ENCODE results near the gene PNPLA6.
"Not testable (repeated sequence)": the region's sequence is repeated elsewhere in the genome, so short reads cannot be mapped to it uniquely, and the experiment has no call there.

The PNPLA6 gene

DNA sequence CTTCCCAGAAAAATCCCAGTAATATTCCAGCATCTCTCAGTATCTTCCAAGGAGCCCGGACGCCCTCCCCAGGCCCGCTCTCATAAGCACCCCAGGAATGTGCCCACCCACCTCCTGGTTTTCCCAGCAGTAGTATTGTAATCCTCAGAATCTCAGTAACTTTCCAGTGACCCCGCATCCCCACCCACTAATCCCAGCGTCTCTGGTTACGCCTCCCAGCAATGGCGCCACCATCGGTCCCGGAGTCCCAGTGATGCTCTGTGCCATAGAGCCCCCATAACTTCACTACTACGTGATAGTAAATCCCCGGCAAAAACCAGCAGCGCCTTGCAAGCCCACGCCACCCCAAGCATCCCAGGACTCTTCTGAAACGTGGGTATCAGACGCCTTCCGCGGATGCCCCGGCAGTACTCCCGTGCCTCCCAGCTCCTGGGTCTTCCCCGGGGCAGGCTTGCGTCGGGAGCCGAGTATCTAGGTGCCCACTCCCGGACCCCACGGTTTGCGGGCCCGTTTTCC, 928 bp upstream of the PNPLA6 start:
- H3K4me1 Mint-ChIP-seq (ENCODE audit: low read depth) = peaks cover 23% of the 10 kb centered on the region
- peak overlapping the region; percentile 83 for H3K27ac Mint-ChIP-seq
- H3K36me3 Mint-ChIP-seq (ENCODE audit: low read depth) = peaks cover 18% of the 10 kb centered on the region
- peak overlapping the region; percentile 94 for H3K4me3 Mint-ChIP-seq
- no peaks in the 10 kb centered on the region for H3K9me3 Mint-ChIP-seq
- H3K27me3 Mint-ChIP-seq = no peaks in the 10 kb centered on the region

DNA sequence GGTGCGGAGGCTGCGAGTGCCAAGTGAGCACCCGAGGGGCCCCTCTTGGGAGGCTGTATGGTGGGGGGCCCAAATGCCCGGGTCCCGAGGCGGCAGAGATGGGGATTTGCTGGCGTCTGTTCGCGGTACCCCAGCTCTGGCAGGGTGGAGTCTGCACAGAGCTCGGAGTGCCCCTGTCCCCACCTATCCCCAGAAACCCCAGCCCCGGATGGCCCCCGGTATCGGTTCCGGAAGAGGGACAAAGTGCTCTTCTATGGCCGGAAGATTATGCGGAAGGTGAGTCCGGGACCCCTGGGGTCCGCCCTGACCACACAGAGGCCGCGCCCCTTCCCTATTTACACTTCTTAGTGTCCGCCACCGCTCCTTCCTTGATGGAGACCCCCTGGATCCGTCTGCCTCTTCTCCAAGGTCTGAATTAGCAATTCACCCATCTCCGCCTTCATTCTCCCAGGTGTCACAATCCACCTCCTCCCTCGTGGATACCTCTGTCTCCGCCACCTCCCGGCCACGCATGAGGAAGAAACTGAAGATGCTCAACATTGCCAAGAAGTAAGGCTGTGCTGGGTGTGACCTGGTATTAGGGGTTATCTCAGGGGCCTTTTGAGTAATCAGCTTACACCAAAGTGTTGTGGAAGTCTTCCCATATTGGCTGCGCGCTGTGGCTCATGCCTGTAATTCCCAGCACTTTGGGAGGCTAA, 630 bp downstream of the PNPLA6 start:
- peaks cover 20% of the 10 kb centered on the region for H3K36me3 Mint-ChIP-seq (ENCODE audit: low read depth)
- H3K9me3 Mint-ChIP-seq = no peaks in the 10 kb centered on the region
- no peaks in the 10 kb centered on the region for H3K27me3 Mint-ChIP-seq
- peak overlapping the region; percentile 94 for H3K4me3 Mint-ChIP-seq
- peak overlapping the region; percentile 87 for H3K27ac Mint-ChIP-seq
- peaks cover 24% of the 10 kb centered on the region for H3K4me1 Mint-ChIP-seq (ENCODE audit: low read depth)

DNA sequence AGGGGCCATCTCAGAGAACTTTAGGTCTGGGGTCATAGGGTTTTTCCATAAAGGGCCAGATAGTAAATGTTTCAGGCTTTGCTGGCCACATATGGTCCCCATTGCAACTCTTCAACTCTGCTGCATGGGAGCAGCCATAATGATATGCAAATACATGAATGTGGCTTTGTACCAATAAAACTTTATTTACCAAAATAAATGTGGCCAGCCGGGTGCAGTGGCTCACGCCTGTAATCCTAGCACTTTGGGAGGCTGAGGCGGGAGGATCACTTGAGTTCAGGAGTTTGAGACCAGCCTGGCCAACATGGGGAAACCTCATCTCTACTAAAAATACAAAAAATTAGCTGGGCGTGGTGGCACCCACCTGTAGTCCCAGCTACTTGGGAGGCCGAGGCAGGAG, 3.5 kb downstream of the PNPLA6 start:
- not testable (repeated sequence) for H3K27me3 Mint-ChIP-seq, H3K4me3 Mint-ChIP-seq, H3K27ac Mint-ChIP-seq, H3K9me3 Mint-ChIP-seq
- peaks cover 28% of the 10 kb centered on the region for H3K36me3 Mint-ChIP-seq (ENCODE audit: low read depth)
- H3K4me1 Mint-ChIP-seq (ENCODE audit: low read depth) = peaks cover 14% of the 10 kb centered on the region

DNA sequence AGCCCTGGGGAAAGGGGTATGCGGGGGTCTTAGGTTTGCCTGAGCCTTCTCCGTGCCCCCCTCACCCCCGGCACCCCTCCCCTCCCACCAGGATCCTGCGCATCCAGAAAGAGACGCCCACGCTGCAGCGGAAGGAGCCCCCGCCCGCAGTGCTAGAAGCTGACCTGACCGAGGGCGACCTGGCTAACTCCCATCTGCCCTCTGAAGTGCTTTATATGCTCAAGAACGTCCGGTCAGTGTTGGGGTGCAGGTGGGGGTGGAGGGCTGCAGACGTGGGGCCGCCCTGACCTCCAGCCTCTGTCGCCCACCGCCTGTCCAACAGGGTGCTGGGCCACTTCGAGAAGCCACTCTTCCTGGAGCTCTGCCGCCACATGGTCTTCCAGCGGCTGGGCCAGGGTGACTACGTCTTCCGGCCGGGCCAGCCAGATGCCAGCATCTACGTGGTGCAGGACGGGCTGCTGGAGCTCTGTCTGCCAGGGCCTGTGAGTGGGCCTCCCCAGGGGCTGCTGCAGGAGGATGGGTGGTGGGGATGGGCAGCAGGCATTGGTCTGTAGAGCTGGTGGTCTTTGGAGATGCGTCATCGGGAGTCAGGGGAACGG, 4.4 kb downstream of the PNPLA6 start:
- Mint-ChIP-seq H3K9me3 (no peaks in the 10 kb centered on the region), H3K27me3 (no peaks in the 10 kb centered on the region), H3K27ac (no peak overlapping the region), H3K4me3 (no peak overlapping the region), H3K36me3 (ENCODE audit: low read depth) (peaks cover 28% of the 10 kb centered on the region), H3K4me1 (ENCODE audit: low read depth) (peaks cover 14% of the 10 kb centered on the region)

DNA sequence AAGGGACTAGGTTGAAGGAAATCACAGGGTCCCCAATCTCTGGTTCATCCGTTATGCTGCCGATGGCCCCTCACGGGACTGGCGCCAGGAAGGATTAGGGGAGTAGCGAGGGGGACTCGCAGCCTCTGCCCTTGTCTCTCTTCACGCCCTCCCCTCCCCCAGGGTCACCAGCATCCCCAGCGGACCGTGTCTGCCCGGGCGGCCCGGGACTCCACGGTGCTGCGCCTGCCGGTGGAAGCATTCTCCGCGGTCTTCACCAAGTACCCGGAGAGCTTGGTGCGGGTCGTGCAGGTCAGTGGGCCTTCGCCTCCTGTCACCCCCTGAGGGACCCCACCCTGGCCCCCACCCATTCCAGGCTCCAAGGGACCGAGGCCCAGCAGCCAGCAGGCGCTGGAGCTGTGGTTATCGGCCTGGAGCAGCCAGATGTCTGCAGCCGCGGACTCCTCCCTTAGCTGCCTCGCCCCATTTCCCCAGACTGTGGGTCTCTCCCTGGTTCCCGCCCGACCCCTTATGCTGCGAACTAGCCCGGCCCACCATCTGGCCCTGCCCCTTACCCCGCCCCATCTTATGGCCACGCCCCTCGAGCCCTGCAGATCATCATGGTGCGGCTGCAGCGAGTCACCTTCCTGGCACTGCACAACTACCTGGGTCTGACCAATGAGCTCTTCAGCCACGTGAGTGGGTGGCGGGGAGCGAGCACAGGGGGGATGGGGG, 5.4 kb downstream of the PNPLA6 start:
- Mint-ChIP-seq H3K36me3 (ENCODE audit: low read depth) (peaks cover 30% of the 10 kb centered on the region), H3K4me3 (no peak overlapping the region), H3K27ac (no peak overlapping the region), H3K27me3 (no peaks in the 10 kb centered on the region), H3K4me1 (ENCODE audit: low read depth) (peaks cover 21% of the 10 kb centered on the region), H3K9me3 (no peaks in the 10 kb centered on the region)

DNA sequence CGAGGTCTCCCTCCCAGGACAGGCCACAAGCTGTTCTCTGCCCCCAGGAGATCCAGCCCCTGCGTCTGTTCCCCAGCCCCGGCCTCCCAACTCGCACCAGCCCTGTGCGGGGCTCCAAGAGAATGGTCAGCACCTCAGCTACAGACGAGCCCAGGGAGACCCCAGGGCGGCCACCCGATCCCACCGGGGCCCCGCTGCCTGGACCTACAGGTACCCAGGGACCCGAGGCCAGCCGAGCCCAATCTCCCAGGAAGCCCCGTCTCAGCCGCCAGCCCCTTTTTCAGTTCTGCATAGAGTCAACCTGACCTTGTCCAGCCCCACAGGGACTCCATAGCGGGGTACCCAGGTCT, 5.9 kb downstream of the PNPLA6 start:
- Mint-ChIP-seq H3K4me1 (ENCODE audit: low read depth) (peaks cover 21% of the 10 kb centered on the region), H3K27me3 (no peaks in the 10 kb centered on the region), H3K9me3 (no peaks in the 10 kb centered on the region), H3K4me3 (no peak overlapping the region), H3K36me3 (ENCODE audit: low read depth) (peaks cover 33% of the 10 kb centered on the region), H3K27ac (no peak overlapping the region)

DNA sequence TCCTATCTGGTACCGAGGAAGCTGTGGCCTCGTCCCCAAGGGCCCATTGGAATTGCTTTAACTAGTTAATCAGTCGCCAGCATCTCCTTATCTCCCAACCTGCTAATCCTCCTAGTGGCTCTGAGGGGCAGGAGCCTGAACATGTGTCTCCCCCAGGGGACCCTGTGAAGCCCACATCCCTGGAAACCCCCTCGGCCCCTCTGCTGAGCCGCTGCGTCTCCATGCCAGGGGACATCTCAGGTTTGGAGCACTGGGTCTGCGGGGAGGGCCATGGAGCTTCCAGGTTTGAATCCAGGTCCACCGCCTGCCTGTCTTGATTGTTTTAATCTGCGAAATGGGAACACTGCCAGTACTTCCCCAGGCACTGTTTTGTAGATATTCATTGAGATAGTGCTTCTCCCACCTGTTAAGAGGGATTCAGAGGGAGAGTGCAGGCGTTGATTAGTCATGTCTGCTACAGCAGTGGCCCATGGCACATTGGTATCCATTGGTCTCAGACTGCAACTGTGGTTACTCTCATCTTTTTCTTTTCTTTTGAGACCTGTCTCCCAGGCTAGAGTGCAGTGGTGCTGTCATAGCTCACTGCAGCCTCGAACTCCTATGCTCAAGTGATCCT, 6.4 kb downstream of the PNPLA6 start:
- Mint-ChIP-seq H3K27ac (no peak overlapping the region), H3K27me3 (no peaks in the 10 kb centered on the region), H3K4me3 (no peak overlapping the region), H3K36me3 (ENCODE audit: low read depth) (peaks cover 32% of the 10 kb centered on the region), H3K9me3 (no peaks in the 10 kb centered on the region), H3K4me1 (ENCODE audit: low read depth) (peaks cover 20% of the 10 kb centered on the region)

DNA sequence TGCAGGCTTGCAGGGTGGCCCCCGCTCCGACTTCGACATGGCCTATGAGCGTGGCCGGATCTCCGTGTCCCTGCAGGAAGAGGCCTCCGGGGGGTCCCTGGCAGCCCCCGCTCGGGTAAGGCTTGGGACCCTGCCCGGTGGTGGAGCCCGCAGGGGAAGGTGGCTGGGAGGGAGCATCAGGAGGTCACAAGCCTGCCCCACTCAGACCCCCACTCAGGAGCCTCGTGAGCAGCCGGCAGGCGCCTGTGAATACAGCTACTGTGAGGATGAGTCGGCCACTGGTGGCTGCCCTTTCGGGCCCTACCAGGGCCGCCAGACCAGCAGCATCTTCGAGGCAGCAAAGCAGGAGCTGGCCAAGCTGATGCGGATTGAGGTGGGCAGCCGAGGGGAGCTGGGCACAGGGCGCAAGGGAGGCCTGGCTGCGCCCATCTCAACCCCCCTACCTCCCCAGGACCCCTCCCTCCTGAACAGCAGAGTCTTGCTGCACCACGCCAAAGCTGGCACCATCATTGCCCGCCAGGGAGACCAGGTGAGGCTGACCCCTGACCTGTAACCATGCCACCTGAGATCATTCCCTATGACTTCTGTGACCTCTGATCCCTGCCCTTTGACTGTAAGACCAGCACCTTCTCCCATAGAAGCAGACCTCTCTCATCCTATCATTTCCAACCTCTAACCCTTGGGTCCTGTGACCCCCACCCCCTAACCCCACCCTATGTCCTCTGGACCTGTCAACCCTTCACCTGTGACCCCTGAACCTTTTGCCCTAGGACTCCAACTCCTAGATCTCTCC, 7.2 kb downstream of the PNPLA6 start:
- Mint-ChIP-seq H3K9me3 (no peaks in the 10 kb centered on the region), H3K4me1 (ENCODE audit: low read depth) (peaks cover 22% of the 10 kb centered on the region), H3K27ac (peak overlapping the region; percentile 2), H3K4me3 (no peak overlapping the region), H3K36me3 (ENCODE audit: low read depth) (peaks cover 29% of the 10 kb centered on the region), H3K27me3 (no peaks in the 10 kb centered on the region)

DNA sequence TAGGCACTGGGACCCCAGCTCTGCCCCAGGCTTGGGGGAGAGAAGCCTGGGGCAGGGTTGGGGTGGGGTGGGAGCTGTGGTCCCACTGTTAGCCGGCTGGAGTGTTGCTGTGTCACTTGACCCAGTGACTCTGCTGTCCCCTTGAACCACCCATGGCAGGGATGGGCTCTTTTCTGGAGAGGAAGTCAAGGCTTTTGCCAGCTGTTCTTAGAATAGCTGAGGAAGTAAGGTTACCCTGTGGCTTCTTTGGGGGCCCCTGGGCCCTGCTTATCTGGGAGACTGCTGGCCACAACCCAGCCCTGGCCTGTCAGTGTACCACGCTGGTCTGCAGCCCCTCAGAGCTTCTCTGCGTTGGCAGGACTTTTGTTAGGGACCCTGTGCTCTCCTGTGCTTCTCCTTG, 9.1 kb downstream of the PNPLA6 start:
- Mint-ChIP-seq H3K4me1 (ENCODE audit: low read depth) (peaks cover 22% of the 10 kb centered on the region), H3K27me3 (no peaks in the 10 kb centered on the region), H3K4me3 (no peak overlapping the region), H3K36me3 (ENCODE audit: low read depth) (peaks cover 27% of the 10 kb centered on the region), H3K27ac (peak overlapping the region; percentile 79), H3K9me3 (no peaks in the 10 kb centered on the region)

DNA sequence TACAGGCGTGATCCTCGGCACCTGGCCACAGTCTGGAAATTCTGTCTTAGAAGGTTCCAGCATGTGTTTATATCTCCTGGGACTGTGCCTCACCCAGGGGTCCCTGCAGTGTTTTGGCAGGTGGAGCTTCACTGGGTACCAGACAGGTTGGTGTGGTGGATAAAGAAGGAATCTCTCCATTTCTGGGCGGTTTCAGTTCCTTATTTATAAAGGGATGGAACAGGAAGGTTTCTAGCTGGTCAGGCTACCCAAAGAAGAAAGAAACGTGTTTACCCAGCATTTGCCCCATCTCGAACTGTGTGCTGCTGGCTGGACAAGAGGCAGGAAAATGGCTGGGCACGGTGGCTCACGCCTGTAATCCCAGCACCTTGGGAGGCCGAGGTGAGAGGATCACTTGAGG, 9.8 kb downstream of the PNPLA6 start:
- H3K36me3 Mint-ChIP-seq (ENCODE audit: low read depth) = peaks cover 26% of the 10 kb centered on the region

DNA sequence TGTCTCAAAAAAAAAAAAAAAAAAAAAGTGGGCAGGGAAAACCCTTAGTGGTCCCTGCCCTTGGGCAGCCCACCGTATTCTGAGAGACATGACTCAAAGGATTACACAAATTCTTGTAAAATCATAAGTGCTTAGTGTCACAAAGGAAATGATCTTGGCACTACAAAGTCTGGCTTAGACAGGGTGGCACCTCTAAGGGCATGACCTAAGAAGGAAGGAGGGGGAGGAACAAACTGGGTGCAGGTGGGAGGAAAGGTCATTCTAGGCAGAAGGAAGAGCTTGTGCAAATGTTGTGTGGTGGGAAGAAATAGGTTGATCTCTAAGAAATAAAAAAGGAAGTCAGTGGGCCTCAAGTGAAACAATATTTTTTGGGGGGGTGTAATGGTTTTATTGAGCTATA, 10.4 kb downstream of the PNPLA6 start:
- Mint-ChIP-seq H3K4me1 (ENCODE audit: low read depth) (peaks cover 22% of the 10 kb centered on the region), H3K4me3 (peak overlapping the region; percentile 2), H3K27ac (peak overlapping the region; percentile 61), H3K27me3 (no peaks in the 10 kb centered on the region), H3K36me3 (ENCODE audit: low read depth) (peaks cover 24% of the 10 kb centered on the region), H3K9me3 (no peaks in the 10 kb centered on the region)

More for the DNA sequence above, 9.8 kb downstream of the PNPLA6 start:
- Mint-ChIP-seq H3K9me3 (no peaks in the 10 kb centered on the region), H3K4me1 (ENCODE audit: low read depth) (peaks cover 22% of the 10 kb centered on the region), H3K4me3 (no peak overlapping the region), H3K27ac (peak overlapping the region; percentile 31), H3K27me3 (no peaks in the 10 kb centered on the region)

DNA sequence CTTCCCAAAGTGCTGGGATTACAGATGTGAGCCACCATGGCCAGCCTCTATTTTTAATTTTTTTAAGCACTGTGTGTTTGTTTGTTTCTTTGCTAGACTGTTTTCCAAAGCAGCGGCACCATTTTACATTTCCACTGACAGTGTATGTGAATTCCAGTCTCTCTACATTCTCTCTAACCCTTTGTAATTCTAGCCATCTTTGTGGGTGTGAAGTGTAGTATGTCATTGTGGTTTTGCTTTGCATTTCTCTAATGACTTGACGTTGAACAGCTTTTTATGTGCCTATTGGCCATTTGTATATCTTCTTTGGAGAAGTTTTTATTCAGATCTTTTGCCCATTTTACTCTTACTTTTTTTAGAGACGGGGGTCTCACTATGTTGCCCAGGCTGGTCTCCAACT, 11.6 kb downstream of the PNPLA6 start:
- Mint-ChIP-seq H3K27ac (peak overlapping the region; percentile 9), H3K36me3 (ENCODE audit: low read depth) (peaks cover 27% of the 10 kb centered on the region), H3K4me3 (no peak overlapping the region), H3K27me3 (no peaks in the 10 kb centered on the region), H3K4me1 (ENCODE audit: low read depth) (peaks cover 19% of the 10 kb centered on the region), H3K9me3 (no peaks in the 10 kb centered on the region)

DNA sequence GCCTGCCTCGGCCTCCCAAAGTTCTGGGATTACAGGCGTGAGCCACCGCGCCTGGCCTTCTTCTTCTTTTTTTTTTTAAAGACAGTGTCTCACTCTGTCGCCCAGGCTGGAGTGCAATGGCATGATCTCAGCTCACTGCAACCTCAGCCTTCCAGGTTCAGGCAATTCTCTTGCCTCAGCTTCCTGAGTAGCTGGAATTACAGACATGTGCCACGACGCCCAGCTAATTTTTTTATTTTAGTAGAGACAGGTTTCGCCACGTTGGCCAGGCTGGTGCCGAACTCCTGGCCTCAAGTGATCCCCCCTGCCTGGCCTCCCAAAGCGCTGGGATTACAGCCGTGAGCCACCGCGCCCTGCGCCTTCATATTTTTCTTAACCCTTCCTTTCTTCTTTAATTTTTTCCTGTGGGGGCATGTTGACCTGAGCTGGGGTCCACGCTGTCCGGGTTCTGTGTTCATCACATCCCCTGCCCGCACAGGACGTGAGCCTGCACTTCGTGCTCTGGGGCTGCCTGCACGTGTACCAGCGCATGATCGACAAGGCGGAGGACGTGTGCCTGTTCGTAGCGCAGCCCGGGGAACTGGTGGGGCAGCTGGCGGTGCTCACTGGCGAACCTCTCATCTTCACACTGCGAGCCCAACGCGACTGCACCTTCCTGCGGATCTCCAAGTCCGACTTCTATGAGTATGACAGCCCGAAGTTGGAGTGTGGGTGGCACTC, 14.1 kb downstream of the PNPLA6 start:
- Mint-ChIP-seq H3K36me3 (ENCODE audit: low read depth) (peaks cover 22% of the 10 kb centered on the region), H3K27me3 (no peaks in the 10 kb centered on the region), H3K4me3 (no peak overlapping the region), H3K4me1 (ENCODE audit: low read depth) (peaks cover 19% of the 10 kb centered on the region), H3K27ac (no peak overlapping the region), H3K9me3 (no peaks in the 10 kb centered on the region)

DNA sequence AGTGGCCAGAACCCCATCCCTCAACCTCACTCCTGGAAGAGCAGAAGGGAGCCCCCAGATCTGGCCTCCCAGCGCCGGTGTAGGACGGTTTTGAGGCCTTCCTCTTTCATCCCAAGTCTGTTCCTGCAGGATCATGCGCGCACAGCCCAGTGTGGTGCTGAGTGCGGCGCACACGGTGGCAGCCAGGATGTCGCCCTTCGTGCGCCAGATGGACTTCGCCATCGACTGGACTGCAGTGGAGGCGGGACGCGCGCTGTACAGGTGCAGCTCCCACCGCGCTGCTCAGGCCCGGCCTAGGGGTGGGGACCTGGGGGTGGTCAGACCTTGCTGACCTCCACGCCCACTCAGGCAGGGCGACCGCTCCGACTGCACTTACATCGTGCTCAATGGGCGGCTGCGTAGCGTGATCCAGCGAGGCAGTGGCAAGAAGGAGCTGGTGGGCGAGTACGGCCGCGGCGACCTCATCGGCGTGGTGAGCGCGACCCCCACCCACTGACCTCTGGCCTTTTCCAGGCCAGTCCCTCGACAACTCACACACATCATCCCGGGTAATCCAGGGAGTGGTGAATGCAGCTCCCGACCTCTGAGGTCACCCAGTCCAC, 14.8 kb downstream of the PNPLA6 start:
- H3K4me1 Mint-ChIP-seq (ENCODE audit: low read depth) = peaks cover 17% of the 10 kb centered on the region
- H3K4me3 Mint-ChIP-seq = no peak overlapping the region
- no peaks in the 10 kb centered on the region for H3K9me3 Mint-ChIP-seq
- H3K27ac Mint-ChIP-seq = no peak overlapping the region
- no peaks in the 10 kb centered on the region for H3K27me3 Mint-ChIP-seq
- H3K36me3 Mint-ChIP-seq (ENCODE audit: low read depth) = peaks cover 22% of the 10 kb centered on the region
